Neuronal stem cell (in vitro differentiated cells): Measurements from ENCODE around the gene FBXL20.
A peak's percentile ranks its signal among the peaks of the same experiment; 100 is the strongest.

ENCODE experiments used
- DNase-seq: peaks from one replicate; pipeline ENCODE4 v3.0.0-alpha.2; 2013; ENCODE audit warnings: low spot score
- H2AFZ ChIP-seq: one replicate; pipeline ENCODE4 v1.6.1; 2013; ENCODE audit warnings: mild to moderate bottlenecking, low read length, inconsistent platforms
- H2AK5ac ChIP-seq: 2 replicates; pipeline ENCODE4 v1.6.1; 2013; ENCODE audit warnings: low read depth, mild to moderate bottlenecking, inconsistent platforms, low read length, moderate library complexity, mixed read lengths
- H2BK120ac ChIP-seq: 2 replicates; pipeline ENCODE4 v1.6.1; 2013; ENCODE audit warnings: low read depth, mild to moderate bottlenecking, inconsistent platforms, low read length, moderate library complexity, mixed read lengths
- H2BK12ac ChIP-seq: one replicate; pipeline ENCODE4 v1.6.1; 2013; ENCODE audit warnings: low read length, inconsistent platforms
- H2BK15ac ChIP-seq: 2 replicates; pipeline ENCODE4 v1.6.1; 2013; ENCODE audit warnings: mild to moderate bottlenecking, low read length, inconsistent platforms, mixed read lengths
- H2BK5ac ChIP-seq: one replicate; pipeline ENCODE4 v1.6.1; 2013; ENCODE audit warnings: inconsistent platforms, mild to moderate bottlenecking, low read length, moderate library complexity
- H3K14ac ChIP-seq: one replicate; pipeline ENCODE4 v1.6.1; 2013; ENCODE audit warnings: low read length, inconsistent platforms
- H3K18ac ChIP-seq: 2 replicates; pipeline ENCODE4 v1.6.1; 2013; ENCODE audit warnings: low read length, inconsistent platforms
- H3K23ac ChIP-seq: 2 replicates; pipeline ENCODE4 v1.6.1; 2013; ENCODE audit warnings: low read depth, mild to moderate bottlenecking, mixed read lengths, low read length, inconsistent platforms; ENCODE audit not compliant: poor library complexity
- H3K27ac ChIP-seq: replicated peaks from 3 replicates; pipeline ENCODE4 v1.5.1; 2013; ENCODE audit warnings: low read length, inconsistent platforms
- H3K27me3 ChIP-seq, 3 experiments: 2 replicates each; pipeline ENCODE4 v1.6.1; 2013; ENCODE audit warnings: low read length in 3 of 3, mild to moderate bottlenecking in 2 of 3, inconsistent platforms in 1 of 3, low read depth in 1 of 3, mixed read lengths in 1 of 3, moderate library complexity in 1 of 3; ENCODE audit not compliant: control insufficient read depth in 3 of 3, insufficient read depth in 3 of 3
- H3K36me3 ChIP-seq, 2 donors: replicated peaks in 1 of 2; 2 replicates each; pipeline ENCODE4 v1.6.1; 2013; ENCODE audit warnings: low read length in 2 of 2; ENCODE audit not compliant: control insufficient read depth in 2 of 2, insufficient read depth in 2 of 2
- H3K4ac ChIP-seq: 2 replicates; pipeline ENCODE4 v1.6.1; 2013; ENCODE audit warnings: inconsistent platforms, mild to moderate bottlenecking, low read length, moderate library complexity
- H3K4me1 ChIP-seq, 2 donors: 1 replicate in 1 of 2; 2 replicates in 1 of 2; pipeline ENCODE4 v1.6.1; 2013; ENCODE audit warnings: low read length in 2 of 2, low read depth in 1 of 2; ENCODE audit not compliant: control insufficient read depth in 2 of 2, insufficient read depth in 1 of 2
- H3K4me2 ChIP-seq: one replicate; pipeline ENCODE4 v1.6.1; 2013; ENCODE audit warnings: mild to moderate bottlenecking, low read length, inconsistent platforms; ENCODE audit not compliant: insufficient read depth, poor library complexity, severe bottlenecking
- H3K4me3 ChIP-seq, 2 donors: 2 replicates each; pipeline ENCODE4 v1.5.1; 2013; ENCODE audit warnings: low read length in 2 of 2, mild to moderate bottlenecking in 2 of 2, inconsistent platforms in 1 of 2, moderate library complexity in 1 of 2
- H3K79me1 ChIP-seq: one replicate; pipeline ENCODE4 v1.6.1; 2013; ENCODE audit warnings: low read depth, mild to moderate bottlenecking, inconsistent platforms, low read length, moderate library complexity
- H3K9ac ChIP-seq: one replicate; pipeline ENCODE4 v1.6.1; 2013; ENCODE audit warnings: mild to moderate bottlenecking, low read depth, low read length, inconsistent platforms; ENCODE audit not compliant: poor library complexity
- H3K9me3 ChIP-seq, 2 donors: replicated peaks in 1 of 2; 2 replicates each; pipeline versions ENCODE3 to v1.6.1; 2013; ENCODE audit warnings: low read length in 2 of 2, mild to moderate bottlenecking in 2 of 2, inconsistent platforms in 1 of 2, low read depth in 1 of 2, mixed read lengths in 1 of 2, moderate library complexity in 1 of 2; ENCODE audit not compliant: control insufficient read depth in 2 of 2, insufficient read depth in 1 of 2
- H4K8ac ChIP-seq: one replicate; pipeline ENCODE4 v1.6.1; 2013; ENCODE audit warnings: low read depth, mild to moderate bottlenecking, inconsistent platforms, low read length, moderate library complexity
- H4K91ac ChIP-seq: one replicate; pipeline ENCODE4 v1.6.1; 2013; ENCODE audit warnings: low read length, low read depth, mild to moderate bottlenecking, inconsistent platforms; ENCODE audit not compliant: poor library complexity
- WGBS, 2 donors: extraction: QIAGEN DNeasy Blood & Tissue Kit; methylation state at CpG; one replicate each; pipeline ENCODE4 v1.1.7; 2013; ENCODE audit warnings: missing lambda C conversion rate in 2 of 2, mixed read lengths in 1 of 2; ENCODE audit not compliant: insufficient read length in 2 of 2, insufficient replicate concordance in 1 of 2; ENCODE audit errors: extremely low coverage in 2 of 2; 5-methylcytosine and 5-hydroxymethylcytosine counted together

Gene FBXL20

GRCh38 chr17:39222151-39222550 is 179.3 kb downstream of the FBXL20 start:
- no CpG with 5 or more reads among the region's 7 CpGs for WGBS, 2 donors
- no peak for DNase-seq
- Histone ChIP-seq H4K91ac (no peak overlapping the region), H3K9ac (no peak overlapping the region), H3K9me3 (peaks cover 0 to 1% of the 10 kb centered on the region in 2 donors), H3K27me3 (peaks cover 16 to 82% (median 57%) of the 10 kb centered on the region in 3 experiments), H2BK12ac (no peak overlapping the region), H2AK5ac (no peak overlapping the region), H4K8ac (no peak overlapping the region), H3K79me1 (no peaks in the 10 kb centered on the region), H3K27ac (no peak overlapping the region), H2BK15ac (no peak overlapping the region), H3K4ac (no peak overlapping the region), H3K36me3 (no peaks in the 10 kb centered on the region), H3K4me2 (no peak overlapping the region), H2BK5ac (no peak overlapping the region), H3K23ac (no peak overlapping the region), H2AFZ (no peak overlapping the region), H3K14ac (no peak overlapping the region), H3K4me3 (no peak overlapping the region), H2BK120ac (no peak overlapping the region), H3K18ac (no peak overlapping the region), H3K4me1 (peaks cover 6 to 7% of the 10 kb centered on the region in 2 donors)

- peak overlapping the region; percentile 63 for H2AK5ac ChIP-seq
- peak overlapping the region; percentile 3 for H3K9ac ChIP-seq
- no peak overlapping the region for H3K27ac ChIP-seq
- H4K91ac ChIP-seq = no peak overlapping the region
- no peak for DNase-seq
- peaks cover 16 to 83% (median 61%) of the 10 kb centered on the region in 3 experiments for H3K27me3 ChIP-seq
- no peak overlapping the region for H3K4ac ChIP-seq
- no peaks in the 10 kb centered on the region for H3K79me1 ChIP-seq
- no peak overlapping the region for H2BK12ac ChIP-seq
- H3K4me1 ChIP-seq = peaks cover 6 to 7% of the 10 kb centered on the region in 2 donors
- peaks cover 0 to 1% of the 10 kb centered on the region in 2 donors for H3K9me3 ChIP-seq
- no peak overlapping the region for H4K8ac ChIP-seq
- H3K14ac ChIP-seq = no peak overlapping the region
- H3K18ac ChIP-seq = no peak overlapping the region
- no peak overlapping the region for H2BK5ac ChIP-seq
- no peaks in the 10 kb centered on the region for H3K36me3 ChIP-seq
- no peak overlapping the region for H2AFZ ChIP-seq
- no peak overlapping the region for H3K23ac ChIP-seq
- H3K4me3 ChIP-seq = no peak overlapping the region
- no peak overlapping the region for H3K4me2 ChIP-seq
- no peak overlapping the region for H2BK15ac ChIP-seq
- WGBS, 2 donors = no CpG with 5 or more reads among the region's 6 CpGs
- H2BK120ac ChIP-seq = no peak overlapping the region
Measured at GRCh38 chr17:39221572-39221971, 179.9 kb downstream of the FBXL20 start.

GRCh38 chr17:39219647-39220154 is 181.7 kb downstream of the FBXL20 start:
- Histone ChIP-seq H2BK120ac (no peak overlapping the region), H3K9ac (peak overlapping the region; percentile 56), H3K9me3 (peaks cover 0 to 1% of the 10 kb centered on the region in 2 donors), H2AFZ (no peak overlapping the region), H3K18ac (no peak overlapping the region), H3K79me1 (no peaks in the 10 kb centered on the region), H4K91ac (no peak overlapping the region), H3K36me3 (no peaks in the 10 kb centered on the region), H3K4me2 (no peak overlapping the region), H3K4me3 (no peak overlapping the region), H4K8ac (no peak overlapping the region), H3K4ac (no peak overlapping the region), H3K14ac (peak overlapping the region; percentile 77), H3K27me3 (peaks cover 7 to 84% (median 50%) of the 10 kb centered on the region in 3 experiments), H2BK12ac (no peak overlapping the region), H3K27ac (no peak overlapping the region), H2BK15ac (peak overlapping the region; percentile 30), H2BK5ac (peak overlapping the region; percentile 45), H3K4me1 (peaks cover under 1 to 2% of the 10 kb centered on the region in 2 donors), H3K23ac (peak overlapping the region; percentile 16), H2AK5ac (peak overlapping the region; percentile 31)
- no peak for DNase-seq
- no CpG with 5 or more reads among the region's 8 CpGs for WGBS, 2 donors

- Histone ChIP-seq H3K9me3 (peaks cover 0 to 1% of the 10 kb centered on the region in 2 donors), H2BK120ac (no peak overlapping the region), H2AK5ac (no peak overlapping the region), H2BK5ac (no peak overlapping the region), H3K79me1 (no peaks in the 10 kb centered on the region), H3K27me3 (peaks cover 0 to 84% (median 42%) of the 10 kb centered on the region in 3 experiments), H4K8ac (no peak overlapping the region), H3K23ac (peak overlapping the region; percentile 55), H3K4ac (no peak overlapping the region), H3K4me3 (no peak overlapping the region), H3K9ac (peak overlapping the region; percentile 12), H3K18ac (peak overlapping the region; percentile 51), H2BK15ac (no peak overlapping the region), H4K91ac (no peak overlapping the region), H2BK12ac (no peak overlapping the region), H3K14ac (peak overlapping the region; percentile 76), H3K27ac (no peak overlapping the region), H3K4me2 (no peak overlapping the region), H3K4me1 (peaks cover 0 to 4% of the 10 kb centered on the region in 2 donors), H3K36me3 (no peaks in the 10 kb centered on the region), H2AFZ (no peak overlapping the region)
- no CpG with 5 or more reads among the region's 8 CpGs for WGBS, 2 donors
- DNase-seq = no peak
Measured at GRCh38 chr17:39218906-39219305, 182.5 kb downstream of the FBXL20 start.
